LNCaP clone FGC (cell line): ENCODE measurements around the gene KRT81.

ENCODE experiments used
- DNase-seq: peaks from one replicate; pipeline ENCODE4 v3.0.0-alpha.2; 2011; ENCODE audit warnings: low read depth
- H3K4me3 ChIP-seq: 2 replicates; pipeline ENCODE4 v1.5.1; 2011; ENCODE audit warnings: mild to moderate bottlenecking, low read depth, low read length, control low read depth
- TF ChIP-seq, protein P1 (sequence below): IDR thresholded peaks from 2 replicates; pipeline ENCODE4 v1.5.1; 2012; ENCODE audit warnings: mild to moderate bottlenecking; ENCODE audit not compliant: control insufficient read depth, insufficient read depth; ENCODE audit errors: extremely low read depth

The KRT81 gene

DNA sequence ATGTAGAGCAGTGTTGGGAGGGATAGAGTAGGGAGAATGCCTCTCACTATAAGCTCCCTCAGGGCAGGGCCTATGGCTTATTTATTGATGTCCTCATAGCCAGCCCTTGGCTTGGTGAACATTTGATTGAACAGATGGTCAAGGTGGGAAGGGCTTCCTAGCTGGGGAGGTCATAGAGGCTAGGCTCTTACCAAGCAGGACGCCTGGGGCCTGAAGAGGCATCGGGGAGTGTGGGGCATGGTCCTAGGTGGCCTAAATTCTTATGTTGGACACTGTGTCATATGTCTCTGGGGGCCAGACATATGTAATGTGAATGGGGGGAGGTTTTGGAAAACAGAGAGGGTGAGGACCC, 34.8 kb downstream of the KRT81 start:
- TF ChIP-seq, protein P1, sequence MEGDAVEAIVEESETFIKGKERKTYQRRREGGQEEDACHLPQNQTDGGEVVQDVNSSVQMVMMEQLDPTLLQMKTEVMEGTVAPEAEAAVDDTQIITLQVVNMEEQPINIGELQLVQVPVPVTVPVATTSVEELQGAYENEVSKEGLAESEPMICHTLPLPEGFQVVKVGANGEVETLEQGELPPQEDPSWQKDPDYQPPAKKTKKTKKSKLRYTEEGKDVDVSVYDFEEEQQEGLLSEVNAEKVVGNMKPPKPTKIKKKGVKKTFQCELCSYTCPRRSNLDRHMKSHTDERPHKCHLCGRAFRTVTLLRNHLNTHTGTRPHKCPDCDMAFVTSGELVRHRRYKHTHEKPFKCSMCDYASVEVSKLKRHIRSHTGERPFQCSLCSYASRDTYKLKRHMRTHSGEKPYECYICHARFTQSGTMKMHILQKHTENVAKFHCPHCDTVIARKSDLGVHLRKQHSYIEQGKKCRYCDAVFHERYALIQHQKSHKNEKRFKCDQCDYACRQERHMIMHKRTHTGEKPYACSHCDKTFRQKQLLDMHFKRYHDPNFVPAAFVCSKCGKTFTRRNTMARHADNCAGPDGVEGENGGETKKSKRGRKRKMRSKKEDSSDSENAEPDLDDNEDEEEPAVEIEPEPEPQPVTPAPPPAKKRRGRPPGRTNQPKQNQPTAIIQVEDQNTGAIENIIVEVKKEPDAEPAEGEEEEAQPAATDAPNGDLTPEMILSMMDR, result no peak
- no peak for DNase-seq
- H3K4me3 ChIP-seq, result no peak overlapping the region

GRCh38 chr12:52255926-52256583, 35.3 kb downstream of the KRT81 start:
- DNase-seq, result no peak
- TF ChIP-seq, protein P1, result no peak
- no peak overlapping the region for H3K4me3 ChIP-seq

GRCh38 chr12:52254965-52255751, 36.2 kb downstream of the KRT81 start:
- H3K4me3 ChIP-seq, result no peak overlapping the region
- DNase-seq, result no peak
- TF ChIP-seq, protein P1, result no peak

DNA sequence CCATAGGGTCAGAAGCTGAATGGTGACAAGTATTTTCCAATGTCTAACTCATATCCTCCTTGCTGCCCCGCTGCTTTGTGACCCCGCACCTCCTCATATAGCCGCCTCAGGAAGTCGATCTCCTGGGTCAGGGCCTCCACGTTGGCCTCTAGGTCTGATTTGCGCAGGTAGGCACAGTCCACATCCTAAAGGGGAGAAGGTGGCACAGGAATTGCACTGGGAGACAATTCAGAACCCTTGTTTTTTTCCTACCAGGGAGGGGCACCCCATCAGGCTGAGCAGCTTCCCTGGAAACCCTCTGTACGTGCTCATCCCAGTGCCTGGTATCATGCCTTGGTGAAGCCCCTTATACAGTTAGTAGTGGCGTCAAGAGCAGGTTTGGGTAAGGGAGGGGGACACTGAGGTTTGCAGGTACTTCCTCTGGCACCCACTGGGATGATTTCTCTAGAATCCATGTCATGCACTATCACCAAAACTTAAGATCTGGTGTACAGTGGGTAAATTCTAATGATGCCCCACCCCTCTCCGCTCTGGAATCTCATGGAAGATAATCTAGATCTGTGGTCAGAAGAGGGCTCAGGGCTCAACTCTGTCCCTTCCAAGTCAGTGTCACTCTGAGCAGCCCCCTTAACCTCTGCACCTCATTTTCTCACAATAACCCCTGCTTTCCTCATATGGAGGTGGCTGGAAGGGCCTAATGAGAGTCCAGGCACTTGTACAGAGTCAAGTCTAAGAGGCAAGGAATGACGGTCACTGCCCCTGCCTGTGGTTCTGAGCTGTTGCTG, 37.0 kb downstream of the KRT81 start:
- no peak for DNase-seq
- H3K4me3 ChIP-seq, result no peak overlapping the region
- TF ChIP-seq, protein P1, result no peak

GRCh38 chr12:52253391-52254179, 37.7 kb downstream of the KRT81 start:
- TF ChIP-seq, protein P1, result no peak

GRCh38 chr12:52252728-52253343, 38.5 kb downstream of the KRT81 start:
- TF ChIP-seq, protein P1, result no peak
- DNase-seq, result no peak
- no peak overlapping the region for H3K4me3 ChIP-seq

More at GRCh38 chr12:52253391-52254179, 37.7 kb downstream of the KRT81 start:
- no peak overlapping the region for H3K4me3 ChIP-seq
- DNase-seq, result no peak
